Measurements from ENCODE around the gene PYCR2. TPM values are rescaled to one million over a fixed set of nuclear protein-coding genes. Genes with fewer than 3 reads are reported as not detected.

The PYCR2 gene
- total RNA-seq, 1 donor from 2014 or later: 64.0 TPM

DNA sequence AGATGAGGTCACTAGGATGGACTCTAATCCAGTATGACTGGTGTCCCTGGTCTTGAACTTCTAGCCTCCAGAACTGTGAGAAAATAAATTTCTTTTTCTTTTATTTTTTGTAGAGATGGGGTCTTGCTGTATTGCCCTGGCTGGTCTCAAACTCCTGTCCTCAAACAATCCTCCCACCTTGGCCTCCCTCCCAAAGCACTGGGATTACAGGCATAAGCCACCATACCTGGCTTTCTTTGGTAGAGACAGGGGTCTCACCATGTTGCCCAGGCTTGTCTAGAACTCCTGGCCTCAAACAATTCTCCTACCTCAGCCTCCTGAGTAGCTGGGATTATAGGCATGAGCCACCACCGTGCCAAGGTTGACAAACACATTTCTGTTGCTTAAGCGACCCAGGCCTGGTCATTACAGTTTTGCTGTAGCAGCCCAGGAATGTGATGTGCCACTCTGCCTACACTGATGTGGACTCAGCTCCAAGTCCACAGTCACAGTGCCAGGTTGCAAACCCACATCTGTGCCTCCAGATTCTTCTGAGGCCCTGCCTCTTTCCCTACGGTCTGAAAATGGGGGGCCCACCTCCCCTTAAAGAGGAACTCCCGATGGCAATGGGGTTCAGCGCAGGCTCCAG lies 15.9 kb downstream of the PYCR2 start:
- no peak for TF ChIP-seq CTCF (IDR thresholded peaks at IDR 0.05; ENCODE audit: borderline replicate concordance)
- Histone ChIP-seq H3K36me3 (no peaks in the 10 kb centered on the region), H3K9me3 (replicated peaks) (no peaks in the 10 kb centered on the region), H3K4me1 (peaks cover 10% of the 10 kb centered on the region), H3K27me3 (ENCODE audit: low read depth) (no peaks in the 10 kb centered on the region), H3K27ac (replicated peaks) (no peak overlapping the region), H3K4me3 (no peak overlapping the region)
- intact Hi-C loops (cut with micrococcal nuclease): no loop called here
- no peak for DNase-seq

GRCh38 chr1:225907341-225907740 lies 16.7 kb downstream of the PYCR2 start:
- DNase-seq: no peak
- Histone ChIP-seq H3K4me3 (no peak overlapping the region), H3K4me1 (peaks cover 10% of the 10 kb centered on the region), H3K27ac (replicated peaks) (no peak overlapping the region), H3K36me3 (no peaks in the 10 kb centered on the region), H3K9me3 (replicated peaks) (no peaks in the 10 kb centered on the region), H3K27me3 (ENCODE audit: low read depth) (no peaks in the 10 kb centered on the region)
- intact Hi-C loops (cut with micrococcal nuclease): no loop called here
- no peak for TF ChIP-seq CTCF (IDR thresholded peaks at IDR 0.05; ENCODE audit: borderline replicate concordance)

DNA sequence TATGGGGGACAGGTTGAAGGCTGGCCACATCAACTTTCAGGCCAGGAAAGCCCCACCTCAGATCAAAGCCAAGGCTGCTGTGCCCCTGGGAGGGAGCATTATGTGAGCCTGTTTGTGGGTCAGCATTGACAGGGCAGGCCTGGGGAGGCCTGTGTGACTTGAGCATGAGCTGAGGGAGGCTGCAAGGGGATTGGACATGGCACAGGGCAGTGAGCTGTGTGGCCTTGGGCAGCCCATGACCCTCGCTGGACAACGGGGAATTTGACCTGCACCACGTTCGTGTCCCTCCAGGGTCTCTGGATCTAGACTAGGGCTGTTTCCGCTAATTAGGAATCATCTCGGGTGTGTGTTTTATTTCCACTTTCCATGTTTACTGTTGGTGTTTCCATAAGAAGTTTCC lies 17.6 kb downstream of the PYCR2 start:
- intact Hi-C loops (cut with micrococcal nuclease): no loop called here
- H3K9me3 ChIP-seq (replicated peaks): no peaks in the 10 kb centered on the region
- H3K36me3 ChIP-seq: no peaks in the 10 kb centered on the region
- H3K27ac ChIP-seq (replicated peaks): no peak overlapping the region
- peaks cover 7% of the 10 kb centered on the region for H3K4me1 ChIP-seq
- no peak for DNase-seq
- H3K4me3 ChIP-seq: no peak overlapping the region
- TF ChIP-seq CTCF (IDR thresholded peaks at IDR 0.05; ENCODE audit: borderline replicate concordance): no peak
- no peaks in the 10 kb centered on the region for H3K27me3 ChIP-seq (ENCODE audit: low read depth)

GRCh38 chr1:225903623-225904022 lies 20.4 kb downstream of the PYCR2 start:
- Histone ChIP-seq H3K27ac (replicated peaks) (no peak overlapping the region), H3K9me3 (replicated peaks) (no peaks in the 10 kb centered on the region), H3K4me1 (no peaks in the 10 kb centered on the region), H3K27me3 (ENCODE audit: low read depth) (no peaks in the 10 kb centered on the region), H3K4me3 (no peak overlapping the region), H3K36me3 (no peaks in the 10 kb centered on the region)
- no peak for DNase-seq
- intact Hi-C loops (cut with micrococcal nuclease): no loop called here
- no peak for TF ChIP-seq CTCF (IDR thresholded peaks at IDR 0.05; ENCODE audit: borderline replicate concordance)

GRCh38 chr1:225899044-225899925 lies 24.8 kb downstream of the PYCR2 start:
- Histone ChIP-seq H3K36me3 (no peaks in the 10 kb centered on the region), H3K4me1 (no peaks in the 10 kb centered on the region), H3K4me3 (no peak overlapping the region), H3K27me3 (ENCODE audit: low read depth) (no peaks in the 10 kb centered on the region), H3K27ac (replicated peaks) (no peak overlapping the region), H3K9me3 (replicated peaks) (no peaks in the 10 kb centered on the region)
- TF ChIP-seq CTCF (IDR thresholded peaks at IDR 0.05; ENCODE audit: borderline replicate concordance): no peak
- intact Hi-C loops (cut with micrococcal nuclease): no loop called here
- no peak for DNase-seq
